CD14-positive monocyte (primary cell): ENCODE results near the gene SHROOM4. TPM values are rescaled to one million over a fixed set of nuclear protein-coding genes. Genes with fewer than 3 reads are reported as not detected.

Source experiments
- DNase-seq, 3 donors: peaks; one replicate each; pipeline ENCODE4 v3.0.0-alpha.2; 2011 to 2022
- H2AFZ ChIP-seq: 2 replicates; pipeline ENCODE4 v1.6.0; 2012; ENCODE audit warnings: mild to moderate bottlenecking, low read depth, low read length, inconsistent platforms; ENCODE audit not compliant: insufficient read depth, poor library complexity, severe bottlenecking
- H3K27ac ChIP-seq, 2 donors: 1 replicate in 1 of 2; 2 replicates in 1 of 2; pipeline ENCODE4 v1.5.1; 2012 to 2013; ENCODE audit warnings: low read length in 2 of 2, control low read depth in 1 of 2, inconsistent platforms in 1 of 2, low read depth in 1 of 2, mild to moderate bottlenecking in 1 of 2
- H3K27me3 ChIP-seq, 2 donors: one replicate each; pipeline versions ENCODE4 v1.6.0 to v1.6.1; 2011 to 2013; ENCODE audit warnings: low read length in 2 of 2; ENCODE audit not compliant: control insufficient read depth in 2 of 2, insufficient read depth in 2 of 2
- H3K36me3 ChIP-seq, 2 donors: replicated peaks in 1 of 2; 1 replicate in 1 of 2; 2 replicates in 1 of 2; pipeline versions ENCODE4 v1.5.1 to v1.6.1; 2012 to 2013; ENCODE audit warnings: low read length in 2 of 2, control low read depth in 1 of 2, inconsistent platforms in 1 of 2, mild to moderate bottlenecking in 1 of 2; ENCODE audit not compliant: insufficient read depth in 2 of 2, control insufficient read depth in 1 of 2
- H3K4me1 ChIP-seq, 2 donors: 1 replicate in 1 of 2; 2 replicates in 1 of 2; pipeline versions ENCODE4 v1.5.1 to v1.6.1; 2012 to 2013; ENCODE audit warnings: low read length in 2 of 2, control low read depth in 1 of 2, inconsistent platforms in 1 of 2, mild to moderate bottlenecking in 1 of 2, moderate library complexity in 1 of 2; ENCODE audit not compliant: insufficient read depth in 2 of 2, control insufficient read depth in 1 of 2
- H3K4me2 ChIP-seq: replicated peaks from 2 replicates; pipeline ENCODE3; 2012; ENCODE audit warnings: low read length, moderate library complexity, mild to moderate bottlenecking; ENCODE audit not compliant: poor library complexity, severe bottlenecking; ENCODE audit errors: extremely low read depth
- H3K4me3 ChIP-seq, 3 experiments: fragments of 200-600 bp in 1 of 3; sonication (generic) in 1 of 3; replicated peaks in 1 of 3; 1 replicate in 2 of 3; 2 replicates in 1 of 3; pipeline ENCODE4 v1.5.1; 2011 to 2013; ENCODE audit warnings: low read length in 3 of 3, mild to moderate bottlenecking in 3 of 3, control low read depth in 2 of 3, low read depth in 2 of 3, inconsistent platforms in 1 of 3, moderate library complexity in 1 of 3
- H3K79me2 ChIP-seq: 2 replicates; pipeline ENCODE4 v1.6.0; 2012; ENCODE audit warnings: mild to moderate bottlenecking, control low read depth, inconsistent platforms, low read length, moderate library complexity; ENCODE audit not compliant: insufficient read depth
- H3K9ac ChIP-seq: 2 replicates; pipeline ENCODE4 v1.6.0; 2017; ENCODE audit warnings: low read length, mild to moderate bottlenecking; ENCODE audit not compliant: insufficient read depth, poor library complexity, severe bottlenecking
- H3K9me3 ChIP-seq, 2 donors: replicated peaks in 1 of 2; 1 replicate in 1 of 2; 2 replicates in 1 of 2; pipeline versions ENCODE4 v1.5.1 to v1.6.1; 2012 to 2013; ENCODE audit warnings: low read length in 2 of 2, control low read depth in 1 of 2; ENCODE audit not compliant: control insufficient read depth in 1 of 2, insufficient read depth in 1 of 2
- H4K20me1 ChIP-seq: 2 replicates; pipeline ENCODE4 v1.6.0; 2012; ENCODE audit warnings: mild to moderate bottlenecking, low read length, control low read depth, moderate library complexity; ENCODE audit not compliant: insufficient read depth
- H3K27ac Mint-ChIP-seq, 7 donors: one replicate each; pipeline ENCODE4 v1.8.0; 2020; ENCODE audit warnings: mild to moderate bottlenecking in 7 of 7, mixed read lengths in 7 of 7, moderate library complexity in 6 of 7, inconsistent platforms in 2 of 7
- H3K27me3 Mint-ChIP-seq, 3 donors: one replicate each; pipeline ENCODE4 v1.8.0; 2021 to 2022; ENCODE audit warnings: low read depth in 3 of 3, mild to moderate bottlenecking in 3 of 3, mixed read lengths in 3 of 3, moderate library complexity in 3 of 3, inconsistent platforms in 1 of 3
- H3K36me3 Mint-ChIP-seq, 2 donors: one replicate each; pipeline ENCODE4 v1.8.0; 2020; ENCODE audit warnings: mixed read lengths in 2 of 2, inconsistent platforms in 1 of 2, mild to moderate bottlenecking in 1 of 2
- H3K4me1 Mint-ChIP-seq: one replicate; pipeline ENCODE4 v1.8.0; 2020; ENCODE audit warnings: mild to moderate bottlenecking, mixed read lengths
- H3K4me3 Mint-ChIP-seq, 2 donors: one replicate each; pipeline ENCODE4 v1.8.0; 2020; ENCODE audit warnings: mild to moderate bottlenecking in 2 of 2, mixed read lengths in 2 of 2, moderate library complexity in 1 of 2
- H3K9me3 Mint-ChIP-seq, 7 donors: one replicate each; pipeline ENCODE4 v1.8.0; 2020 to 2022; ENCODE audit warnings: mixed read lengths in 7 of 7, mild to moderate bottlenecking in 6 of 7, moderate library complexity in 6 of 7, inconsistent platforms in 2 of 7
- CTCF ChIP-seq: fragments of 200-600 bp; IDR thresholded peaks from one replicate; pipeline ENCODE4 v1.8.0; 2022; ENCODE audit warnings: antibody characterized with exemption, mild to moderate bottlenecking
- WGBS: methylation state at CpG from one replicate; pipeline ENCODE4 v1.1.5; 2013; ENCODE audit warnings: missing lambda C conversion rate; ENCODE audit not compliant: insufficient coverage; 5-methylcytosine and 5-hydroxymethylcytosine counted together
- intact Hi-C, 2 donors: fragments of 100-400 bp; cut with micrococcal nuclease; formaldehyde crosslinking; loops; one replicate each; pipeline versions ENCODE4 v1.15.0 to v1.15.1; 2023
- polyA plus RNA-seq, 3 donors: library from polyadenylated mRNA; depleted of rRNA in 1 of 3; unstranded in 2 of 3; stranded (reverse) in 1 of 3; fragments of 300-500 nt in 2 of 3; fragments of >200 nt in 1 of 3; fragmentation: Illumina TruSeq in 2 of 3; gene quantifications; 1 replicate in 2 of 3; 2 replicates in 1 of 3; pipeline ENCODE4 v1.2.3, GENCODE V29; 2012 to 2021

The SHROOM4 gene
- polyA plus RNA-seq, 3 donors = under 0.01 TPM; not detected in 2

GRCh38 chrX:50718776-50719175 is 95.2 kb downstream of the SHROOM4 start:
- WGBS = no CpG with 5 or more reads among the region's 1 CpG

DNA sequence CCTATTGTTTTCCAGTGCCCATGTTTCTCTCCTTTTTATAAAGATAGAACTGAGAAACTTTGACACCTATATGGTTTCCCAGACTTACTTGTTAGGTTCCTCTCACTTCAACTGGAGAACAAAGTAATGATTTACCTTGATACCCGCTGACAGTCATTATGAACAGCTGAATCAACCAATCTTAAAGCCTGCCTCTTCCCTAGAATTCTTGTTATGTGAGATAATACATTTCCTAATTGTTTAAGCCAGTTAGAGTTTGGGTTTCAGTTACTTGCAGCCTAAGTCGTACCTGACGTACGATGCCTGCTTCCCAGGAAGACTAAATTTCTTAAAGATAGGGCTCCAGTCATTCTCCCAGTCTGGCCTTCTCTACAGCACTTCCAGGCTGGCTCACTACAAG is 97.3 kb downstream of the SHROOM4 start:
- H3K36me3 ChIP-seq = no peaks in the 10 kb centered on the region
- WGBS = no CpG with 5 or more reads among the region's 4 CpGs

More at GRCh38 chrX:50718776-50719175, 95.2 kb downstream of the SHROOM4 start:
- H3K4me3 Mint-ChIP-seq = no peak overlapping the region
- no peak for DNase-seq
- Histone ChIP-seq H4K20me1 (no peaks in the 10 kb centered on the region), H3K9me3 (no peaks in the 10 kb centered on the region), H2AFZ (no peak overlapping the region), H3K36me3 (no peaks in the 10 kb centered on the region), H3K4me3 (no peak overlapping the region), H3K4me2 (no peak overlapping the region), H3K9ac (no peak overlapping the region), H3K79me2 (no peaks in the 10 kb centered on the region), H3K27ac (no peak overlapping the region), H3K27me3 (no peaks in the 10 kb centered on the region), H3K4me1 (no peaks in the 10 kb centered on the region)
- H3K9me3 Mint-ChIP-seq = no peaks in the 10 kb centered on the region
- no peak for TF ChIP-seq CTCF
- H3K27ac Mint-ChIP-seq = no peak overlapping the region
- intact Hi-C loops = no loop called here
- no peaks in the 10 kb centered on the region for H3K4me1 Mint-ChIP-seq
- H3K36me3 Mint-ChIP-seq = no peaks in the 10 kb centered on the region
- peaks cover 0 to 5% (median 0%) of the 10 kb centered on the region in 3 donors for H3K27me3 Mint-ChIP-seq

More for the DNA sequence above, 97.3 kb downstream of the SHROOM4 start:
- Histone ChIP-seq H3K27ac (no peak overlapping the region), H3K4me1 (no peaks in the 10 kb centered on the region), H2AFZ (no peak overlapping the region), H3K27me3 (no peaks in the 10 kb centered on the region), H3K9ac (no peak overlapping the region), H4K20me1 (no peaks in the 10 kb centered on the region), H3K4me3 (no peak overlapping the region), H3K9me3 (no peaks in the 10 kb centered on the region), H3K4me2 (no peak overlapping the region), H3K79me2 (no peaks in the 10 kb centered on the region)
- Mint-ChIP-seq H3K4me1 (no peaks in the 10 kb centered on the region), H3K27ac (no peak overlapping the region), H3K27me3 (peaks cover 0 to 3% (median 1%) of the 10 kb centered on the region in 3 donors), H3K4me3 (no peak overlapping the region), H3K36me3 (no peaks in the 10 kb centered on the region), H3K9me3 (no peaks in the 10 kb centered on the region)
- no peak for DNase-seq
- TF ChIP-seq CTCF = no peak
- intact Hi-C loops = no loop called here
